Osteocyte (in vitro differentiated cells): Measurements from ENCODE around the gene CREB5. TPM values are rescaled to one million over a fixed set of nuclear protein-coding genes. Genes with fewer than 3 reads are reported as not detected.

Experiments used
- DNase-seq: peaks from one replicate; pipeline ENCODE4 v3.0.0; 2021; ENCODE audit warnings: mixed read lengths; ENCODE audit not compliant: unreplicated experiment; ENCODE audit errors: extremely low spot score
- H3K27ac Mint-ChIP-seq: one replicate; pipeline ENCODE4 v1.8.0; 2021; ENCODE audit warnings: mild to moderate bottlenecking, mixed read lengths; ENCODE audit not compliant: unreplicated experiment
- H3K27me3 Mint-ChIP-seq: one replicate; pipeline ENCODE4 v1.8.0; 2021; ENCODE audit warnings: mixed read lengths; ENCODE audit not compliant: unreplicated experiment
- H3K36me3 Mint-ChIP-seq: one replicate; pipeline ENCODE4 v1.8.0; 2021; ENCODE audit warnings: mixed read lengths; ENCODE audit not compliant: unreplicated experiment
- H3K4me1 Mint-ChIP-seq: one replicate; pipeline ENCODE4 v1.8.0; 2021; ENCODE audit warnings: mixed read lengths; ENCODE audit not compliant: unreplicated experiment
- H3K4me3 Mint-ChIP-seq: one replicate; pipeline ENCODE4 v1.8.0; 2021; ENCODE audit warnings: mild to moderate bottlenecking, moderate library complexity, mixed read lengths; ENCODE audit not compliant: unreplicated experiment
- H3K9me3 Mint-ChIP-seq: one replicate; pipeline ENCODE4 v1.8.0; 2021; ENCODE audit warnings: mixed read lengths; ENCODE audit not compliant: unreplicated experiment
- total RNA-seq: library from RNA; stranded (reverse); gene quantifications from 2 replicates; pipeline ENCODE4 v1.2.1, GENCODE V29; 2021
- TF ChIP-seq, protein P1 (sequence below): fragments of 200-600 bp; sonication (generic); IDR thresholded peaks from 2 replicates; pipeline ENCODE4 v1.5.0; 2021; ENCODE audit warnings: antibody characterized with exemption, mild to moderate bottlenecking, moderate library complexity

The CREB5 gene
- total RNA-seq, 1 donor from 2014 or later, result 7.5 TPM

DNA sequence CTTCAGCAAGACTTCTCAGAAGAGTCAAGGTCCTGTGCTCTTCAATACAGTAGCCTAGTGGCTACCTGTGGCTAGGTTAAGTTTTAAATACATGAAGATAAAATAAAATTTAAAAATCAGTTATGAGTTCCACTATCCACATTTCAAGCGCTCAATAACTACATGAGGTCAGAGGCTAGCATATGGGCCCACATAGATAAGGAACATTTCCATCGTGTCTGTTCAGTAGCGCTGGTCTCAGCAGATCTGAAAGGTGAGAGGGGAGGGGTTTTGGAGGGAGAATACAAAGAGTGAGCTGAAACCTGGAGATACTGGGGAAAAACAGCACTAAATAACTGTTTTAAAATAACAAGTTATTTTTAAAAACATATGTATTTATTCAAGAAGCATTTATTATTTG lies 326.8 kb downstream of the CREB5 start:
- Mint-ChIP-seq H3K4me3 (no peak overlapping the region), H3K27ac (no peak overlapping the region), H3K27me3 (no peaks in the 10 kb centered on the region), H3K9me3 (no peaks in the 10 kb centered on the region), H3K36me3 (no peaks in the 10 kb centered on the region), H3K4me1 (no peaks in the 10 kb centered on the region)
- DNase-seq, result no peak
- TF ChIP-seq, protein P1, sequence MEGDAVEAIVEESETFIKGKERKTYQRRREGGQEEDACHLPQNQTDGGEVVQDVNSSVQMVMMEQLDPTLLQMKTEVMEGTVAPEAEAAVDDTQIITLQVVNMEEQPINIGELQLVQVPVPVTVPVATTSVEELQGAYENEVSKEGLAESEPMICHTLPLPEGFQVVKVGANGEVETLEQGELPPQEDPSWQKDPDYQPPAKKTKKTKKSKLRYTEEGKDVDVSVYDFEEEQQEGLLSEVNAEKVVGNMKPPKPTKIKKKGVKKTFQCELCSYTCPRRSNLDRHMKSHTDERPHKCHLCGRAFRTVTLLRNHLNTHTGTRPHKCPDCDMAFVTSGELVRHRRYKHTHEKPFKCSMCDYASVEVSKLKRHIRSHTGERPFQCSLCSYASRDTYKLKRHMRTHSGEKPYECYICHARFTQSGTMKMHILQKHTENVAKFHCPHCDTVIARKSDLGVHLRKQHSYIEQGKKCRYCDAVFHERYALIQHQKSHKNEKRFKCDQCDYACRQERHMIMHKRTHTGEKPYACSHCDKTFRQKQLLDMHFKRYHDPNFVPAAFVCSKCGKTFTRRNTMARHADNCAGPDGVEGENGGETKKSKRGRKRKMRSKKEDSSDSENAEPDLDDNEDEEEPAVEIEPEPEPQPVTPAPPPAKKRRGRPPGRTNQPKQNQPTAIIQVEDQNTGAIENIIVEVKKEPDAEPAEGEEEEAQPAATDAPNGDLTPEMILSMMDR, result no peak

DNA sequence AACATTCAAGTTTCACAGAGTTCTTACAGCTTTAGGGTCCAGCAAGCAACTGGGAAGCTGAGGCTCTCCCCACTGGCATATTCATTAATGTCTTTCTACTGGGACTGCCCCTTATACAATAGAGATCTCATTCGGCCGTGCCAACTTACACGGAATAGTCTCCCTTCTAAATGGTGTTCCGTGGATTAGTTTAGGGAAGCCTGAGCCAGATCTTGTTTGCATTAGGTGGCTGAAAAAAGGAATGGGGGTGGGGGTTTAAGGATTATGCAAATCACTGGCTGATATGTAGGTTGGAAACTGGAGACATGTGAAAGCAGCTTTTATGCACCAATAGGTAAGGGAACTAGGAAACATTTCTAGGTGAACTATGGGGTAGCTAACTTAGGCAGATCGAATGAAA lies 327.5 kb downstream of the CREB5 start:
- Mint-ChIP-seq H3K36me3 (no peaks in the 10 kb centered on the region), H3K27me3 (no peaks in the 10 kb centered on the region), H3K27ac (no peak overlapping the region), H3K4me1 (no peaks in the 10 kb centered on the region), H3K9me3 (no peaks in the 10 kb centered on the region), H3K4me3 (no peak overlapping the region)
- DNase-seq, result no peak
- TF ChIP-seq, protein P1, result no peak

DNA sequence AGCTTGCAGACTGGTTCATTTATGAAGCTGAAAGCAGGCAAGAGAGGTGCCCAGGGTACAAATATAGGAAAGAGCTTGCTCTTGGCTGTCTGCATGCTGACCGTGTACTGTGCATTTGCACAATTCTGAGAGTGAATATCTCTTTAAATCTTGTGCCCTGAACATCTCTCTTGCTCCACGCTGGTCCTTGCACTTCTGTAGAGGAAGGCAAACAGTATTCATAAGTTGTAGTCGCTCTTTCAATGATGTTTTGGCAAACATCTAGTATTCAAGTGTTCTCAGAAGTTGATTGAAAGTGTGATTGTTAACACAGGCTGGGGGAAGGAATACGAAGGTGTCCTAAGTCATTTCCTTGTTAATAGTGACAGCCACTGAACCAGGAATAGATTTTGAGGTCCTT lies 332.6 kb downstream of the CREB5 start:
- H3K27ac Mint-ChIP-seq, result no peak overlapping the region
- no peak for DNase-seq
- H3K27me3 Mint-ChIP-seq, result no peaks in the 10 kb centered on the region
- TF ChIP-seq, protein P1, result no peak
- peaks cover 4% of the 10 kb centered on the region for H3K4me1 Mint-ChIP-seq
- H3K4me3 Mint-ChIP-seq, result no peak overlapping the region
- no peaks in the 10 kb centered on the region for H3K36me3 Mint-ChIP-seq
- H3K9me3 Mint-ChIP-seq, result no peaks in the 10 kb centered on the region

DNA sequence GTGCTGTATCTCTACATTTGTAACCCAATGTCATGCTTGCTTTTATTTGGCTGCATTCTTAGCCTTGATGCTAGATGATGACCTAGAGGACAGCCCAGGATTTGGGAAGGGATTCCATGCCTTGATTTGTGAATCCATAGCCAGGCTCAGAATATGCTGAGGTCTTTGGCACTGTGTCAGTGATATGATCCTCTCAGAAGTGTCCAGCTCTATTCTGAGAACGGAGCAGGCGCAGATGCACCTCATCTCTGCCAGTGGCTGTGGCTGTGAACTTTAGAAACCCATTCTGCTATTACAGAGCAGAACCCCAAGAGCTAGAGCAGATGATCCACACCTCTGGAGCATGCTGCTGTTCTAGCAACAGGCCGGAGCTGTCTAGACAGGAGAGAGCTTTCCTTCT lies 333.0 kb downstream of the CREB5 start:
- Mint-ChIP-seq H3K36me3 (no peaks in the 10 kb centered on the region), H3K9me3 (no peaks in the 10 kb centered on the region), H3K4me1 (peaks cover 4% of the 10 kb centered on the region), H3K27me3 (no peaks in the 10 kb centered on the region), H3K27ac (no peak overlapping the region), H3K4me3 (no peak overlapping the region)
- no peak for DNase-seq
- TF ChIP-seq, protein P1, result no peak

DNA sequence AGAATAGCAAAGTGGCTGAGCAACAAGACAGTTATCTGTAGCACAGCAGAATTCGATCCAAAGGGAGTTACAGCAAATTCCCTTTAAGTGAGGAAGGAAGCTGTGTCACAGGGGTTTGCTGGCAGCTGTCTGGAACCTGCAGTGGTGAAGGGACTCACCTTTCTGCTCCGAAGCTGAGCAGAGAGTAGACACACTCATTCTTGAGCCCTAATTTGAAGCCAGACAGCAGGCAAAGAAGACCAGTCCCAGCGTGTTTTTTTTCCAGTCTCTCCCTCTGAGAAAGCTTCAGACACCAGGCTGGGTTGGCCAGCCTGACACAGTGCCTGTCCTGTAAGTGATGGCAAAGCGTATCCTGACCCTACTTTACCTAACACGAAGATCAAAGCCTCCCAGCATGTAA lies 335.1 kb downstream of the CREB5 start:
- H3K9me3 Mint-ChIP-seq, result no peaks in the 10 kb centered on the region
- no peak overlapping the region for H3K4me3 Mint-ChIP-seq
- H3K27me3 Mint-ChIP-seq, result no peaks in the 10 kb centered on the region
- no peaks in the 10 kb centered on the region for H3K36me3 Mint-ChIP-seq
- DNase-seq, result no peak
- TF ChIP-seq, protein P1, result no peak
- no peak overlapping the region for H3K27ac Mint-ChIP-seq
- H3K4me1 Mint-ChIP-seq, result peaks cover 4% of the 10 kb centered on the region
